22Rv1 (cell line): ENCODE results near the gene EXD2.
"Not testable (repeated sequence)": the region's sequence is repeated elsewhere in the genome, so short reads cannot be mapped to it uniquely, and the experiment has no call there.

Experiments used
- H3K27ac ChIP-seq: fragments of 450-650 bp; 2 replicates; pipeline ENCODE4 v1.5.1; 2017
- ZFX ChIP-seq: fragments of 450-650 bp; IDR thresholded peaks from 2 replicates; pipeline ENCODE4 v1.6.1; 2017; ENCODE audit warnings: antibody characterized with exemption, borderline replicate concordance
- TF ChIP-seq, protein P1 (sequence below): fragments of 450-650 bp; IDR thresholded peaks from 2 replicates; pipeline ENCODE4 v1.5.1; 2017; ENCODE audit warnings: mild to moderate bottlenecking

The EXD2 gene

DNA sequence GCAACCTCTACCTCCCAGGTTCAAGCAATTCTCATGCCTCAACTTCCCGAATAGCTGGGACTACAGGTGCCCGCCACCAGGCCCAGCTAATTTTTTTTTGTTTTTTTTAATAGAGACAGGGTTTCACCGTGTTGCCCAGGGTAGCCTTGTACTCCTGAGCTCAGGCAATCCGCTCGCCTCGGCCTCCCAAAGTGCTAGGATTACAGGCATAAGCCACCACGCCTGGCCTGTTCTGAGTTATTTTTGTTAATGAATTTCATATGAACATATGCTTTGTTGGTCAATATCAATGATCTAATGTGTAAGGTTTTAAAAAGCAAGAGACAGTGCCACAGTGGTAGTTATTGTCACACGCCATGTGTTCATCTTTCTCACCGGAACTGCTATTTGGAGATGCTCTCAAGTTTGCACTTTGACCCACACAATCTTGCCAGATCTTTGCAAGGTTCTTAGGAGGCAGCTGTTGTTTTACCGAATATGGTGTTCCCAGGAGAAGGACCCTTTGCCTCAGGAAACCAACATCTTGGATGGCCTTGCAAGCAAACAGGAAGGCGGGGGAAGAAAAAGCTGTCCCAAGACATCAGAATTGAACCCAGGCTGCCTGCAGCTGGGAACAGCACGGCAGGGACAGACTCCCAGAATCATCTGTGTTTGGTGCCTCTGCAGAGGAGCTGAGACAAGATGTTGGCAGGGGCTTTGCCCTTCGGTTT lies 98.7 kb downstream of the EXD2 start:
- no peak overlapping the region for H3K27ac ChIP-seq
- TF ChIP-seq ZFX: no peak
- TF ChIP-seq, protein P1, sequence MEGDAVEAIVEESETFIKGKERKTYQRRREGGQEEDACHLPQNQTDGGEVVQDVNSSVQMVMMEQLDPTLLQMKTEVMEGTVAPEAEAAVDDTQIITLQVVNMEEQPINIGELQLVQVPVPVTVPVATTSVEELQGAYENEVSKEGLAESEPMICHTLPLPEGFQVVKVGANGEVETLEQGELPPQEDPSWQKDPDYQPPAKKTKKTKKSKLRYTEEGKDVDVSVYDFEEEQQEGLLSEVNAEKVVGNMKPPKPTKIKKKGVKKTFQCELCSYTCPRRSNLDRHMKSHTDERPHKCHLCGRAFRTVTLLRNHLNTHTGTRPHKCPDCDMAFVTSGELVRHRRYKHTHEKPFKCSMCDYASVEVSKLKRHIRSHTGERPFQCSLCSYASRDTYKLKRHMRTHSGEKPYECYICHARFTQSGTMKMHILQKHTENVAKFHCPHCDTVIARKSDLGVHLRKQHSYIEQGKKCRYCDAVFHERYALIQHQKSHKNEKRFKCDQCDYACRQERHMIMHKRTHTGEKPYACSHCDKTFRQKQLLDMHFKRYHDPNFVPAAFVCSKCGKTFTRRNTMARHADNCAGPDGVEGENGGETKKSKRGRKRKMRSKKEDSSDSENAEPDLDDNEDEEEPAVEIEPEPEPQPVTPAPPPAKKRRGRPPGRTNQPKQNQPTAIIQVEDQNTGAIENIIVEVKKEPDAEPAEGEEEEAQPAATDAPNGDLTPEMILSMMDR: no peak

DNA sequence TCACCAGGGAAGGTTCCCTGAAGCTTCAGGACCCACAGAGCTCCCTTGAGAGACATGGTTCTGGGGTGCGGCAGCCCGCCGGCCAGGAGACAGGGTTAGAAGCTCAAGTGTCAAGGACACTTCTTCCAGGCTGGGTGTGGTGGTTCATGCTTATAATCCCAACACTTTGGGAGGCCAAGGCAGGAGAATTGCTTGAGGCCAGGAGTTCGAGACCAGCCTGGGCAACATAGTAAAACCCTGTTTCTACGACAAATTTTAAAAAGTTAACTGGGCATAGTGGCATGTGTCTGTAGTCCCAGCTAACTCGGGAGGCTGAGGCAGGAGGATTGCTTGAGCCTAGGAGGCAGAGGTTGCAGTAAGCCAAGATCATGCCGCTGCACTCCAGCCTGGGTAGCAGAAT lies 99.6 kb downstream of the EXD2 start:
- not testable (repeated sequence) for H3K27ac ChIP-seq

DNA sequence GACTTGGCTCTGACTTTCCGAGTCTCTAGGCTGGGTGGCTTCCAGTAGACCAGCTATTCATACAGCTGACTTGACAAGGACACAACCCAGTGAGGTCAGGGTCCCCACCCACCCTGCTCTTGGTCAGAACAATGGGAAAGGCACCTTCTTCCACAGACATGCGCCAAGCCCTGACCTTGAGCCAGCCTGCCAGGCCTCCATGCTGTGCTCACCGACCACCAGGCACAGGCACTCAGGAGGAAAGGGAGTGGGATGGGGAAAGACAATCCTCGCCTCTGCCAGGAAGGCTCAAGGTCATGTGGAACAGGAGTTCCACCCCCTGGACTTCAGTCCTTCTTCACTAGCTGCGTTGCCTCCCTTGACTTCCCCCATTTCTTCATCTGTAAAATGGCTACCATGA lies 100.1 kb downstream of the EXD2 start:
- no peak overlapping the region for H3K27ac ChIP-seq
- TF ChIP-seq, protein P1: no peak
- no peak for TF ChIP-seq ZFX

DNA sequence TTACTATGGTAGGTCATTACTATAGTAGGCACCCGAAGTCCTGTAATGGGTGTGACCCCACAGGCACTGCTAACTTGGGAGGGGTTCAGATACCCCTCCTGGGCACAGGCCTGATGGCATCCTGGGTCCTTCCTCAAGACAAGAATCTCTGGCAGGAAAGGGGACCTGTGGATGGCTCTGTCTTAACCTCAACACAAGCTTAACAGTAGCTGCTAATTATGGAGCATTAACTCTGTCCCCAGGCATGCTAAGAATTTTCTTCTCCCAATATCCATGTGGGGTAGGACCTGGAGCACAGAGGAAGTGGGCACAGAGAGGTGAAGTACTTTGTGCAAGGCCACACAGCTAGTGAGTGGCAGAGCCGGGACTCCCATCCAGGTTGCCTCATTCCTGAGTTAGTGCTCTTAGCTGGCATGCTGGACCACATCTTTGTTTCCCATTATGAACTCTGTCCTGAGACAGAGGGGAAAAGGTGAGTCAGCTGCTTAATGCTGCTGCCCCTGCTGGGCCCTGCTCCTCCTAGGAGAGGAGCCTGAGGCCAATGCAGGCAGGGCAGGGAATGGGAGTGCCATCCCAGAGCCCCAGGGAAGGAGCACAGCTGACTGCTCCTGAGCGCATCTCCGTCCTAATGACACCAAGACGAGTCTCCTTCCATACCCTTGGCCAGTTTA lies 100.7 kb downstream of the EXD2 start:
- no peak overlapping the region for H3K27ac ChIP-seq
- TF ChIP-seq, protein P1: no peak
- TF ChIP-seq ZFX: no peak
